ENCODE measurements around the gene SND1. TPM values are rescaled to one million over a fixed set of nuclear protein-coding genes. Genes with fewer than 3 reads are reported as not detected.
"Not testable (repeated sequence)": the region's sequence is repeated elsewhere in the genome, so short reads cannot be mapped to it uniquely, and the experiment has no call there.

The SND1 gene
- total and polyA plus RNA-seq, 2 of the 4 experiments (the other 2 are of a cell fraction), result 154 to 294 TPM

- POLR2A ChIA-PET (ENCODE audit: unreplicated experiment), result no interaction called here
- ATAC-seq (ENCODE audit: low read depth) (no peak), DNase-seq (no peak)
- Histone ChIP-seq H2BK20ac (ENCODE audit: low read depth, low read length) (no peak overlapping the region), H3K4me1 (ENCODE audit: control insufficient read depth, insufficient read depth, low read length) (peaks cover 2% of the 10 kb centered on the region; the same call in 1 of the 2 replicates), H3K18ac (ENCODE audit: low read depth, low read length) (no peak overlapping the region), H2BK15ac (ENCODE audit: low read depth, low read length) (no peak overlapping the region), H3K14ac (replicated peaks; ENCODE audit: low read depth, low read length) (no peak overlapping the region), H3K4ac (ENCODE audit: low read depth, low read length) (no peak overlapping the region), H3K36me3 (ENCODE audit: control insufficient read depth, insufficient read depth, low read length) (no peaks in the 10 kb centered on the region), H2AFZ (replicated peaks; ENCODE audit: low read length, poor library complexity) (no peak overlapping the region), H3K9ac (ENCODE audit: low read depth, low read length) (no peak overlapping the region), H3K23ac (ENCODE audit: low read depth, low read length) (no peak overlapping the region; the same call in 1 of the 2 replicates), H2BK5ac (ENCODE audit: low read depth, low read length, poor library complexity, severe bottlenecking) (no peak overlapping the region), H4K91ac (ENCODE audit: insufficient read depth, low read depth, low read length) (no peak overlapping the region), H3K56ac (ENCODE audit: extremely low read depth, insufficient read depth, low read length) (no peak overlapping the region), H3K79me1 (ENCODE audit: low read depth in 1 of 2, low read length in 2 of 2) (no peaks in the 10 kb centered on the region), H4K8ac (ENCODE audit: low read depth in 2 of 2, low read length in 2 of 2) (no peak overlapping the region), H3K9me1 (ENCODE audit: insufficient read depth, low read length) (no peaks in the 10 kb centered on the region), H4K20me1 (ENCODE audit: insufficient read depth, low read length) (peaks cover 4% of the 10 kb centered on the region), H3K27me3 (ENCODE audit: control insufficient read depth, insufficient read depth, low read length) (peaks cover 56% of the 10 kb centered on the region), H2AK5ac (ENCODE audit: low read depth, low read length) (no peak overlapping the region), H4K5ac (ENCODE audit: low read depth, low read length) (no peak overlapping the region), H3K4me2 (ENCODE audit: low read depth, low read length) (no peak overlapping the region), H3K4me3 (ENCODE audit: insufficient read depth, low read depth, low read length) (no peak overlapping the region), H2AK9ac (replicated peaks; ENCODE audit: low read depth, low read length, poor library complexity) (no peak overlapping the region), H2BK120ac (ENCODE audit: low read depth, low read length) (no peak overlapping the region), H3K9me3 (ENCODE audit: control insufficient read depth, insufficient read depth, low read length) (no peaks in the 10 kb centered on the region; the same call in 1 of the 2 replicates), H3K27ac (ENCODE audit: insufficient read depth, low read length) (no peak overlapping the region)
- WGBS, 2 experiments (ENCODE audit: extremely low coverage in 2 of 2, insufficient read length in 1 of 2), result 39% methylated on average over 4 of the region's 11 CpGs; no CpG with 5 or more reads in 1 of the 2 experiments
- intact Hi-C loops (cut with micrococcal nuclease), result no loop called here
- no TSS peak for BruUV-seq (replicated peaks)
- in situ Hi-C loops (cut with MboI; ENCODE audit: low sequenced_read_pairs), result no loop called here
- dilution Hi-C loops (cut with HindIII; ENCODE audit: low sequenced_read_pairs, unreplicated experiment), result no loop called here
- TF ChIP-seq NFE2L2 (IDR thresholded peaks at IDR 0.05; ENCODE audit: low read depth, low read length), result no peak
- CTCF ChIA-PET, result no interaction called here
Observed at GRCh38 chr7:128108641-128109423, 456.8 kb downstream of the SND1 start.

DNA sequence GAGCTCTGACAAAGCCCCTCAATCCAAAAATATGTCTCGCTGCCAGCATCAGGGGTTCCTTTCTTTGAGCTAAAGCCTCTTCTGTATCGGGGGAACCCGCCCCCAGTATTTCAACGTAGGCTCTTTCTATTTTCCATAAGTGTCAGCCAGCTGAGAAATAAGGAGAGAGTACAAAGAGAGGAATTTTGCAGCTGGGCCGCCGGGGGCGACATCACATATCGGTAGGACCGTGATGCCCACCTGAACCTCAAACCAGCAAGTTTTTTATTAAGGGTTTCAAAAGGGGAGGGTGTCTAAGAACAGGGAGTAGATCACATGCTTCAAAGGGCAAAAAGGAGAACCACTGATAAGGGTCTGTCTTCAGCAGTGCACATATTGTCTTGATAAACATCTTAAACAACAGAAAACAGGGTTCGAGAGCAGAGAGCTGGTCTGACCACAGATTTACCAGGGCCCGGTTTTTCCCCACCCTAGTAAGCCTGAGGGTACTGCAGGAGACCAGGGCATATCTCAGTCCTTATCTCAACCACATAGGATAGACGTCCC lies 457.5 kb downstream of the SND1 start:
- DNase-seq, CTCF ChIA-PET: not testable (repeated sequence)

More for the DNA sequence above, 457.5 kb downstream of the SND1 start:
- POLR2A ChIA-PET (ENCODE audit: unreplicated experiment); H4K91ac ChIP-seq (ENCODE audit: insufficient read depth, low read depth, low read length); intact Hi-C loops (cut with micrococcal nuclease); H2AFZ ChIP-seq (replicated peaks; ENCODE audit: low read length, poor library complexity); H3K27ac ChIP-seq (ENCODE audit: insufficient read depth, low read length); H3K9me3 ChIP-seq (ENCODE audit: control insufficient read depth, insufficient read depth, low read length); H3K18ac ChIP-seq (ENCODE audit: low read depth, low read length); H2BK5ac ChIP-seq (ENCODE audit: low read depth, low read length, poor library complexity, severe bottlenecking); H3K56ac ChIP-seq (ENCODE audit: extremely low read depth, insufficient read depth, low read length); H3K79me1 ChIP-seq (ENCODE audit: low read depth in 1 of 2, low read length in 2 of 2); H2BK20ac ChIP-seq (ENCODE audit: low read depth, low read length); H3K23ac ChIP-seq (ENCODE audit: low read depth, low read length); H3K4ac ChIP-seq (ENCODE audit: low read depth, low read length); H4K5ac ChIP-seq (ENCODE audit: low read depth, low read length); H3K9ac ChIP-seq (ENCODE audit: low read depth, low read length); H3K14ac ChIP-seq (replicated peaks; ENCODE audit: low read depth, low read length); H2BK15ac ChIP-seq (ENCODE audit: low read depth, low read length); ATAC-seq (ENCODE audit: low read depth); H3K9me1 ChIP-seq (ENCODE audit: insufficient read depth, low read length); H3K4me1 ChIP-seq (ENCODE audit: control insufficient read depth, insufficient read depth, low read length); in situ Hi-C loops (cut with MboI; ENCODE audit: low sequenced_read_pairs); H2AK5ac ChIP-seq (ENCODE audit: low read depth, low read length); H4K20me1 ChIP-seq (ENCODE audit: insufficient read depth, low read length); H3K4me2 ChIP-seq (ENCODE audit: low read depth, low read length); dilution Hi-C loops (cut with HindIII; ENCODE audit: low sequenced_read_pairs, unreplicated experiment); H2AK9ac ChIP-seq (replicated peaks; ENCODE audit: low read depth, low read length, poor library complexity); H4K8ac ChIP-seq (ENCODE audit: low read depth in 2 of 2, low read length in 2 of 2); H3K36me3 ChIP-seq (ENCODE audit: control insufficient read depth, insufficient read depth, low read length); H3K4me3 ChIP-seq (ENCODE audit: insufficient read depth, low read depth, low read length); H2BK120ac ChIP-seq (ENCODE audit: low read depth, low read length); BruUV-seq (replicated peaks): not testable (repeated sequence)
- WGBS, 2 experiments (ENCODE audit: extremely low coverage in 2 of 2, insufficient read length in 1 of 2), result 56% methylated on average over 2 of the region's 12 CpGs; no CpG with 5 or more reads in 1 of the 2 experiments
- peaks cover 56% of the 10 kb centered on the region for H3K27me3 ChIP-seq (ENCODE audit: control insufficient read depth, insufficient read depth, low read length)
